Stimulated activated CD4-positive, alpha-beta T cell treated with anti-CD3 and anti-CD28 coated beads, Interleukin-4, amount 100 ng/mL, for 1 hour (primary cell): Measurements from ENCODE around the gene GAK.

Source experiments
- DNase-seq: peaks from one replicate; pipeline ENCODE4 v3.0.0-alpha.2; 2020

GAK gene

GRCh38 chr4:887034-887763, 44.9 kb downstream of the GAK start:
- no peak for DNase-seq

GRCh38 chr4:886244-886643, 45.9 kb downstream of the GAK start:
- DNase-seq: no peak

GRCh38 chr4:885353-885752, 46.8 kb downstream of the GAK start:
- no peak for DNase-seq

- no peak for DNase-seq
Measured at GRCh38 chr4:884896-885295, 47.2 kb downstream of the GAK start.

GRCh38 chr4:884259-884658, 47.9 kb downstream of the GAK start:
- DNase-seq: no peak

- DNase-seq: no peak
Measured at GRCh38 chr4:883377-884095, 48.6 kb downstream of the GAK start.

- no peak for DNase-seq
Measured at GRCh38 chr4:882646-883045, 49.5 kb downstream of the GAK start.

- no peak for DNase-seq
Measured at GRCh38 chr4:881709-882108, 50.4 kb downstream of the GAK start.

GRCh38 chr4:880684-881405, 51.3 kb downstream of the GAK start:
- DNase-seq: no peak

- peak; percentile 65 for DNase-seq
Measured at GRCh38 chr4:879729-880077, 52.4 kb downstream of the GAK start.

- DNase-seq: peak; percentile 22
Measured at GRCh38 chr4:878796-879728, 53.1 kb downstream of the GAK start.

GRCh38 chr4:877502-877901, 54.6 kb downstream of the GAK start:
- no peak for DNase-seq

GRCh38 chr4:876780-877179, 55.3 kb downstream of the GAK start:
- no peak for DNase-seq

- DNase-seq: no peak
Measured at GRCh38 chr4:875818-876423, 56.2 kb downstream of the GAK start.

- no peak for DNase-seq
Measured at GRCh38 chr4:874971-875817, 56.9 kb downstream of the GAK start.

- DNase-seq: no peak
Measured at GRCh38 chr4:874056-874455, 58.1 kb downstream of the GAK start.

- DNase-seq: no peak
Measured at GRCh38 chr4:872241-872981, 59.7 kb downstream of the GAK start.

- DNase-seq: no peak
Measured at GRCh38 chr4:871484-871883, 60.6 kb downstream of the GAK start.

- DNase-seq: no peak
Measured at GRCh38 chr4:870951-871350, 61.2 kb downstream of the GAK start.

- DNase-seq: no peak
Measured at GRCh38 chr4:869776-870175, 62.3 kb downstream of the GAK start.

- no peak for DNase-seq
Measured at GRCh38 chr4:868421-868820, 63.7 kb downstream of the GAK start.
